SJSA1 (cell line): ENCODE data around the gene SULT2B1. TPM values are rescaled to one million over a fixed set of nuclear protein-coding genes. Genes with fewer than 3 reads are reported as not detected.

Source experiments
- total RNA-seq: library from RNA; depleted of rRNA; stranded (reverse); fragments of >200 nt; shearing (Covaris generic); gene quantifications from 2 replicates; pipeline ENCODE4 v1.2.3, GENCODE V29; 2014; rRNA removed

SULT2B1 gene
- total RNA-seq, 1 experiment from 2014 or later, result 0.37 TPM

Other genes starting within 250 kb of the SULT2B1 start
- gene EMP3, start 226.6 kb upstream of the SULT2B1 start, total RNA-seq, result 43.8 and 62.2 TPM in 2 replicates
- gene TMEM143, start 188.2 kb upstream of the SULT2B1 start, total RNA-seq, result 0.38 and 3.2 TPM in 2 replicates
- gene SYNGR4, start 187.8 kb upstream of the SULT2B1 start, total RNA-seq, result not detected in 2 replicates
- 58.0 and 99.3 TPM in 2 replicates for gene KDELR1, start 160.6 kb upstream of the SULT2B1 start, total RNA-seq
- 0.05 TPM in 1 of 2 replicates, not detected in the other for gene GRIN2D, start 158.5 kb upstream of the SULT2B1 start, total RNA-seq
- 50.5 and 73.1 TPM in 2 replicates for gene GRWD1, start 106.2 kb upstream of the SULT2B1 start, total RNA-seq
- 0.53 and 0.55 TPM in 2 replicates for gene KCNJ14, start 96.6 kb upstream of the SULT2B1 start, total RNA-seq
- gene CYTH2, start 82.8 kb upstream of the SULT2B1 start, total RNA-seq, result 49.0 and 54.6 TPM in 2 replicates
- not detected in 2 replicates for gene LMTK3, start 40.3 kb upstream of the SULT2B1 start, total RNA-seq
- not detected in 2 replicates for gene SPACA4, start 54.6 kb downstream of the SULT2B1 start, total RNA-seq
- gene FAM83E, start 62.9 kb downstream of the SULT2B1 start, total RNA-seq, result 0.11 TPM in 1 of 2 replicates, not detected in the other
- gene RPL18, start 67.0 kb downstream of the SULT2B1 start, total RNA-seq, result 1,668 and 2,023 TPM in 2 replicates
- gene SPHK2, start 67.3 kb downstream of the SULT2B1 start, total RNA-seq, result 7.1 and 8.8 TPM in 2 replicates
- gene DBP, start 85.2 kb downstream of the SULT2B1 start, total RNA-seq, result 2.2 and 2.7 TPM in 2 replicates
- not detected in 2 replicates for gene CA11, start 94.0 kb downstream of the SULT2B1 start, total RNA-seq
- not detected in 2 replicates for gene NTN5, start 120.8 kb downstream of the SULT2B1 start, total RNA-seq
- gene FUT2, start 143.8 kb downstream of the SULT2B1 start, total RNA-seq, result not detected in 2 replicates
- gene MAMSTR, start 167.6 kb downstream of the SULT2B1 start, total RNA-seq, result 0.16 TPM in 1 of 2 replicates, not detected in the other
- gene RASIP1, start 188.4 kb downstream of the SULT2B1 start, total RNA-seq, result 0.21 and 0.53 TPM in 2 replicates
- not detected in 2 replicates for gene IZUMO1, start 194.7 kb downstream of the SULT2B1 start, total RNA-seq
- gene FUT1, start 200.5 kb downstream of the SULT2B1 start, total RNA-seq, result not detected in 2 replicates
- gene FGF21, start 203.4 kb downstream of the SULT2B1 start, total RNA-seq, result not detected in 2 replicates